RWPE1 (cell line): ENCODE measurements around the gene CPED1.

Source experiments
- CTCF ChIA-PET: fragments of 350-600 bp; sonication (Branson Sonifier 250); formaldehyde crosslinking; extraction: SDS; loops from one replicate; lab custom pipeline; 2021; lab: Yijun Ruan, JAX
- POLR2A ChIA-PET: fragments of 400-600 bp; formaldehyde crosslinking; extraction: SDS; loops from one replicate; lab custom pipeline; 2020; ENCODE audit warnings: antibody characterized with exemption; ENCODE audit not compliant: low non-redundant PET; lab: Yijun Ruan, JAX
- DNase-seq: peaks from one replicate; pipeline ENCODE4 v3.0.0; 2012; ENCODE audit warnings: low spot score
- H3K27ac ChIP-seq: fragments of 450-650 bp; 2 replicates; pipeline ENCODE4 v1.5.1; 2017
- TF ChIP-seq, protein P1 (sequence below): fragments of 450-650 bp; conservative IDR thresholded peaks from 2 replicates; pipeline ENCODE4 v1.5.1; 2017; ENCODE audit warnings: low read depth, mild to moderate bottlenecking

The CPED1 gene

DNA sequence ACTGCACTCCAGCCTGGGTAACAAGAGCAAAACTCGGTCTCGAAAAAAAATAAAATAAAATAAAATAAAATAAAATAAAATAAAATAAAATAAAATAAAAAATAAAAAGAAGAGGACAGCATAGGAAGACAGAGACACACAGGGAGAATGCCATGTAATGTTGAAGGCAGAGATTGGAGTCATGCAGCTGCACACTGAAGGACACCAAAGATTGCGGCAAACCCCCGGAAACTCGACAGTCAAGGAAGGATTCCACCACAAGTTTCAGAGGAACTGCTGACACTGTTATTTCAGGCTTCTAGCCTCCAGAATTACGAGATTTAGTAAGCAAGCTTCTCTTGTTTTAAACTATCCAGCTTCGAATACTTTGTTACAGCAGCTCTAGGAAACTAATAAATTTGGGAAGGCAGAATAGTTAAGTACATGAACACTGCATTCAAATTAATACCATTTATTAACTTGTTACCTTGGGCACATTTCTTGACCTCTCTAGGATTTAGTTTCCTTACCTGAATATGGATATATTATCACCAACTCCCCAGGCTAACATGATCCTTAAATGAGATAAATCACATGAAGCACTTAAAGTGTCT, 9.5 kb downstream of the CPED1 start:
- CTCF ChIA-PET, result interaction anchor here (0.6 to 0.7 kb wide), 2 partner anchors 78 to 749 kb away, joined by 5 read pairs; no protein-coding TSS in a partner anchor
- TF ChIP-seq, protein P1, sequence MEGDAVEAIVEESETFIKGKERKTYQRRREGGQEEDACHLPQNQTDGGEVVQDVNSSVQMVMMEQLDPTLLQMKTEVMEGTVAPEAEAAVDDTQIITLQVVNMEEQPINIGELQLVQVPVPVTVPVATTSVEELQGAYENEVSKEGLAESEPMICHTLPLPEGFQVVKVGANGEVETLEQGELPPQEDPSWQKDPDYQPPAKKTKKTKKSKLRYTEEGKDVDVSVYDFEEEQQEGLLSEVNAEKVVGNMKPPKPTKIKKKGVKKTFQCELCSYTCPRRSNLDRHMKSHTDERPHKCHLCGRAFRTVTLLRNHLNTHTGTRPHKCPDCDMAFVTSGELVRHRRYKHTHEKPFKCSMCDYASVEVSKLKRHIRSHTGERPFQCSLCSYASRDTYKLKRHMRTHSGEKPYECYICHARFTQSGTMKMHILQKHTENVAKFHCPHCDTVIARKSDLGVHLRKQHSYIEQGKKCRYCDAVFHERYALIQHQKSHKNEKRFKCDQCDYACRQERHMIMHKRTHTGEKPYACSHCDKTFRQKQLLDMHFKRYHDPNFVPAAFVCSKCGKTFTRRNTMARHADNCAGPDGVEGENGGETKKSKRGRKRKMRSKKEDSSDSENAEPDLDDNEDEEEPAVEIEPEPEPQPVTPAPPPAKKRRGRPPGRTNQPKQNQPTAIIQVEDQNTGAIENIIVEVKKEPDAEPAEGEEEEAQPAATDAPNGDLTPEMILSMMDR, result no peak
- DNase-seq, result no peak
- no peak overlapping the region for H3K27ac ChIP-seq
- POLR2A ChIA-PET, result no interaction called here

DNA sequence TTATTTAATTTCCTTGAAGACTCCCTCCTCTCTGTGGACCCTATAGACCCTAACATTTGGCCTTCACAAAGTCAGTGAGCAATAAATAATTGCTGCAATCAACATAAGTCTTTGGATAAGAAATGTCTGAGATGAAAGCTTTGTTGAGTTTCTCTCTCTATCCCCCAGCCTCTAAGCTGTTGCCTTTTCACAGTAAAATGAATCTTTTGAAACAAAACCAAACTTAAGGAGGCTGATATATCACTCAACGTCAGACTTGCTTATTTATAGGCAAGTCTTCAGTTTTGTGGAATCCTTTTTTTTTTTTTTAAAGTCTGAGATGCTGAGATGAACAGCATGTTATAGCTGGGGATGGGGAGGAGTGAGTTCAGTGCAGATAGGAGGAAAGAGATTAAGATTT, 10.0 kb downstream of the CPED1 start:
- POLR2A ChIA-PET, result no interaction called here

DNA sequence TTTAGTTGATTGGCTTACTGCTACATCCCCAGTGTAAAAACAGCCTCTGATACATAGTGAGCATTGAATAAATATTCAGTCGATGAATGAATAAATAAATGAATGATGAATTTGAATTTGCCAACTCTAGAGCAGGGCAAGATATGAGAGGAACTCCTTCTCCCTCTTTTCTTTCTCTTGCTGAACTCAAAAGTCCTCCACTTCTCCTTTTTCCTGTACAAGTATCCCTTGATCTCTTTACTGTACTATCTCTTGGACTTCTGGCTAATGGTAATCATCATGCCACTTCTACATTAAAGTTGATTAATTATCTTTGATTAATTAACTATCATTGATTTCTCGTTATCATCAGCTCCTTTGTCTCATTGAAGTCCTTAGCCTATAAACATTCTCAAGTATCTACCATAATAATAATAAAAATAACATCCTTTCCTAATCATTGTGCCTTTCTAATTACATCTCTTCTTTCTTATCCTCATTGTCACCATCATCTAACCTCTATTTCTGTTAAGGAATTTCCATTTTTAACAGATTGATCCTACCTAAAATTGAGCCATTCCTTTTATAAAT, 10.6 kb downstream of the CPED1 start:
- POLR2A ChIA-PET, result no interaction called here
- TF ChIP-seq, protein P1, result no peak
- DNase-seq, result no peak
- CTCF ChIA-PET, result interaction anchor here (1.0 kb wide), 1 partner anchor 11 kb away, joined by 3 read pairs; the partner anchor contains the start of gene CPED1
- no peak overlapping the region for H3K27ac ChIP-seq

More for the DNA sequence above, 10.0 kb downstream of the CPED1 start:
- TF ChIP-seq, protein P1, result no peak
- CTCF ChIA-PET, result interaction anchor here (0.6 to 1.0 kb wide), 2 partner anchors 10 to 78 kb away, joined by 3 to 5 read pairs; partner anchors contain the start of gene CPED1
- no peak overlapping the region for H3K27ac ChIP-seq
- no peak for DNase-seq

DNA sequence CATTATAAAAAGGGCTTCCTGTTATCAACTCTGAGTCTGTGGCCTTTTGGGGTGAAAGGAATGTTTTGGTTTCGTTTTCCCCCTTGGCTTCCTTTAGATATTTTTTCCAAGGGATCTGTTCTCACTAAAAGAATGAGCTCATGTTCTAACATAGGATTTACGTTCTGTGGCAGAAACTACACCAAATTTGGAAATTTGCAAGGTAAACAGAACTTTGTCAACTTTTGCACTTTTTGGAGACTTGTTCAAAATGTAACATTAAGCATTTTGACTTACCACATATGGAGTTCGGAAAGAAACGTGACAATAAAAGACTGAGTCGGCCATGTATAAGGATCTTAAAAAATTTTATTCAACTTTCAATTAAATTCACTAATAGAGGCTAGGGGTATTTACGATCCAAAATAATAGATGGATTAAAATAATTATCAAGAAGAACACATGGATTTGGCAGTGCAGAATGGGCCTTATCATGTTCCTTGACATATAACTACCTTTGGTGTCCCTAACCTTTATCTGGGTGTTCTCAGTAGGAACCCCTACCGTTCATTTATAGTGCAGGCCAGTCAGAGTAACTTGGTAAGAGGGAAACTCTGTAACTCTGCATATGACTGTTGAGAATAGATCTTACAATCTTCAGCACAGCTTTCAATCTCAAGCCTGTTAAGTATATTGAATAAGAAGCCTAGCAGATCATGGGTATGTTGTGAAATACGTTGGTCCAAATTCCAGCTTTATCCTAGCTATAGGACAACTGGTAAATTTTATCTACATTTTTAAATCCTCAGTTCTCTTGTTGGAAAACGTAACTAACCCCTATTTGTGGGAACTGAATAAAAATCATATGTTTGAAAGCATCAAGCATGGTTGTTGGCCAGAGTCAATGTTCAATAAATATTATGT, 11.8 kb downstream of the CPED1 start:
- TF ChIP-seq, protein P1, result no peak
- DNase-seq, result no peak
- ChIA-PET CTCF (no interaction called here), POLR2A (no interaction called here)
- no peak overlapping the region for H3K27ac ChIP-seq

DNA sequence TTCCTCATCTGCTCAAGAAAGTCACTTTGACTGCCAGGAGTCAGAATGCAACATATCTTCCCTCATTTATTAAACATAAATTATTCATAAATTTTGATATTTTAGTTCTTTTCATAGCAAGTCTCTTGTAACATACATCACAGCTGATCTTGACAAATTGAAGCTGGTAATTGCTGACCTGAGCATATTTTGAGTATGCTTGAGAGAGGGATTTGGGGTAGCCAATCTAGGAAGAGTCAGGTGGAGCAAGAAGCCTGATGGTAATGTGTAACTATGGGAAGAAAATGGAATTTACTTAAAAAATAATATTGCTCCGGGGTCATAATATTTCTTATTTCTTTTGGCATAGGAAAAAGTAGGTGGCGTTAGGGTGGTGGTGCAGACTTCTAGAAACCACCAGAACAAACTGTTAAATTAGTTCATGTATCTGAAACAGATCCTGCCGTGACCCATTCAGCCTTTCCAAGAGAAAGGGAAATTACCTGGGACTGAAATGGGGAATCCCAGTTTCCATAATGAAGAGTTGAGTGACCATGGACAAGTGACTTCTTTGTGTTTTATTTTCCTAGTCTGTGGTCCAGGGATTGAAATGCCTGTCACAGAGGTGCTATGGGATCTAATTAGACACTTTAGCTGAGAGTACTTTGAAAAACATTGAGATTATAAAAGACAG, 12.9 kb downstream of the CPED1 start:
- ChIA-PET CTCF (no interaction called here), POLR2A (no interaction called here)
- DNase-seq, result no peak
- TF ChIP-seq, protein P1, result no peak
- no peak overlapping the region for H3K27ac ChIP-seq
